ENCODE data around the gene MOSPD3. TPM values are rescaled to one million over a fixed set of nuclear protein-coding genes. Genes with fewer than 3 reads are reported as not detected.

MOSPD3 gene
- total RNA-seq, 1 experiment from 2014 or later, result 16.7 TPM

DNA sequence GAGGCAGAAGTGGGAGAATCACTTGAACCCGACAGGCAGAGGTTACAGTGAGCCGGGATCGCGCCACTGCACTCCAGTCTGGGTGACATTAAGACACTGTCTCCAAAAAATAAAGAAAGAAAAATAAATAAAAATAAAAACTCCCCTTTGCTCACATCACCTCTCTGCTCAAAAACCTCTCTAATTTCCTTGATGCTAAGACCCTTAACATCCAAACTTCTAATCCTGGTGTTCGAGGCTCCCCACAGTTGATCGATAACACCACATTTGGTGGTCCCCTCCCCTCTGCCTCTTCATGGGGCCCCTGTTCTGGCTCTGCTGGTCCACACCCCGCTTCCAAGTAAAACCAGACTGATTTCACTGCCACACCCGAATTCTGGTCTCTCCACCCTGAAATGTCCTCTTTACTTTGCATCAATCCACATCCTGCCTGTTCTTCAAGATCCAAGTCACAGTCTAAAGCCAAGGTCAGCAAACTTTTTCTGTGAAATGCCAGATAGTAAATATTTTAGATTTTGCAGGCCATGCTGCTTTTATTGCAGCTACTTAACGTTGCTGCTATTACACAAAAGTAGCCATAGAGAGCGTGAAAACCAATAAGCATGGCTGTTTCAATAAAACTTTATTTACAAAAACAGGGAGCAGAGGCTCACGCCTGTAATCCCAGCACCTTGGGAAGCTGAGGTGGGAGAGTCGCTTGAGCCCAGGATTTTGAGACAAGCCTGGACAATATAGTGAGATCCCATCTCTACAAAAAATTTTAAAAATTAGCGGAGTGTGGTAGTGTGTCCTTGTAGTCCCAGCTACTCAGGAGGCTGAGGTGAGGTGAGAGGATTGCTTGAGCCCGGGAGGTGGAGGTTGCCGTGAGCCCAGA lies 11.8 kb downstream of the MOSPD3 start:
- no peaks in the 10 kb centered on the region for H3K79me1 ChIP-seq (ENCODE audit: insufficient read depth, low read depth, low read length, poor library complexity, severe bottlenecking)
- H3K27ac ChIP-seq (ENCODE audit: insufficient read length, low read depth, low read length), result no peak overlapping the region
- H3K56ac ChIP-seq (ENCODE audit: insufficient read length, low read depth, low read length), result no peak overlapping the region
- H2BK120ac ChIP-seq (ENCODE audit: low read depth, low read length, poor library complexity, severe bottlenecking), result no peak overlapping the region
- Mint-ChIP-seq H3K36me3 (ENCODE audit: insufficient read depth in 1 of 3, low read depth in 3 of 3) (peaks cover 0 to 4% (median 0%) of the 10 kb centered on the region in 3 experiments; a peak in 1 of 7 replicates), H3K27me3 (ENCODE audit: low read depth) (peaks cover 30% of the 10 kb centered on the region), H3K4me1 (peaks cover 9 to 14% of the 10 kb centered on the region in 2 experiments), H3K27ac (no peak overlapping the region), H3K9me3 (no peaks in the 10 kb centered on the region), H3K4me3 (no peak overlapping the region; a peak in 1 of 5 replicates)
- no peak overlapping the region for H2AK5ac ChIP-seq (ENCODE audit: insufficient read length, low read length)
- no peaks in the 10 kb centered on the region for H3K9me3 ChIP-seq (ENCODE audit: control insufficient read depth, low read depth, low read length)
- H4K5ac ChIP-seq (ENCODE audit: insufficient read length, low read depth, low read length), result no peak overlapping the region
- no CpG with 5 or more reads among the region's 15 CpGs for WGBS (ENCODE audit: extremely low coverage, insufficient read length, low lambda C conversion rate)
- H3K18ac ChIP-seq (ENCODE audit: insufficient read length, low read depth, low read length), result no peak overlapping the region
- no peak for DNase-seq
- H3K79me2 ChIP-seq (ENCODE audit: insufficient read depth, low read length), result no peaks in the 10 kb centered on the region
- H2BK15ac ChIP-seq (ENCODE audit: low read depth, low read length), result no peak overlapping the region
- no peak overlapping the region for H4K8ac ChIP-seq (replicated peaks; ENCODE audit: insufficient read length, low read depth, low read length)
- no peak overlapping the region for H2AFZ ChIP-seq (ENCODE audit: low read length)
- H3K14ac ChIP-seq (ENCODE audit: insufficient read depth, low read length), result no peak overlapping the region
- no peak overlapping the region for H3K4ac ChIP-seq (ENCODE audit: low read depth, low read length)
- TF ChIP-seq, protein P1, sequence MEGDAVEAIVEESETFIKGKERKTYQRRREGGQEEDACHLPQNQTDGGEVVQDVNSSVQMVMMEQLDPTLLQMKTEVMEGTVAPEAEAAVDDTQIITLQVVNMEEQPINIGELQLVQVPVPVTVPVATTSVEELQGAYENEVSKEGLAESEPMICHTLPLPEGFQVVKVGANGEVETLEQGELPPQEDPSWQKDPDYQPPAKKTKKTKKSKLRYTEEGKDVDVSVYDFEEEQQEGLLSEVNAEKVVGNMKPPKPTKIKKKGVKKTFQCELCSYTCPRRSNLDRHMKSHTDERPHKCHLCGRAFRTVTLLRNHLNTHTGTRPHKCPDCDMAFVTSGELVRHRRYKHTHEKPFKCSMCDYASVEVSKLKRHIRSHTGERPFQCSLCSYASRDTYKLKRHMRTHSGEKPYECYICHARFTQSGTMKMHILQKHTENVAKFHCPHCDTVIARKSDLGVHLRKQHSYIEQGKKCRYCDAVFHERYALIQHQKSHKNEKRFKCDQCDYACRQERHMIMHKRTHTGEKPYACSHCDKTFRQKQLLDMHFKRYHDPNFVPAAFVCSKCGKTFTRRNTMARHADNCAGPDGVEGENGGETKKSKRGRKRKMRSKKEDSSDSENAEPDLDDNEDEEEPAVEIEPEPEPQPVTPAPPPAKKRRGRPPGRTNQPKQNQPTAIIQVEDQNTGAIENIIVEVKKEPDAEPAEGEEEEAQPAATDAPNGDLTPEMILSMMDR (conservative IDR thresholded peaks at IDR 0.05), result no peak
- H3K27me3 ChIP-seq (ENCODE audit: insufficient read depth, low read length), result peaks cover 3% of the 10 kb centered on the region; the same call in 1 of the 2 replicates
- H3K9ac ChIP-seq (ENCODE audit: extremely low read depth, insufficient read length, low read length), result no peak overlapping the region
- H3T11ph ChIP-seq (ENCODE audit: low read length), result no peak overlapping the region
- no peak overlapping the region for H2BK5ac ChIP-seq (ENCODE audit: insufficient read length, low read length)
- no peaks in the 10 kb centered on the region for H3K4me1 ChIP-seq (ENCODE audit: insufficient read depth, low read length)
- H4K91ac ChIP-seq (ENCODE audit: insufficient read length, low read depth, low read length), result no peak overlapping the region
- no peak overlapping the region for H2BK12ac ChIP-seq (ENCODE audit: insufficient read length, low read depth, low read length)
- H3K23me2 ChIP-seq (ENCODE audit: insufficient read length, low read depth, low read length, poor library complexity, severe bottlenecking), result peaks cover 5% of the 10 kb centered on the region
- H3K23ac ChIP-seq (ENCODE audit: insufficient read length, low read depth, low read length), result no peak overlapping the region
- no peak overlapping the region for H3K4me2 ChIP-seq (ENCODE audit: insufficient read depth, insufficient read length, low read length)
- no peaks in the 10 kb centered on the region for H4K20me1 ChIP-seq (ENCODE audit: control insufficient read depth, insufficient read depth, insufficient read length)
- no peak overlapping the region for H2BK20ac ChIP-seq (ENCODE audit: low read depth, low read length, poor library complexity, severe bottlenecking)
